ENCODE results near the gene CNPY4.

Gene CNPY4

DNA sequence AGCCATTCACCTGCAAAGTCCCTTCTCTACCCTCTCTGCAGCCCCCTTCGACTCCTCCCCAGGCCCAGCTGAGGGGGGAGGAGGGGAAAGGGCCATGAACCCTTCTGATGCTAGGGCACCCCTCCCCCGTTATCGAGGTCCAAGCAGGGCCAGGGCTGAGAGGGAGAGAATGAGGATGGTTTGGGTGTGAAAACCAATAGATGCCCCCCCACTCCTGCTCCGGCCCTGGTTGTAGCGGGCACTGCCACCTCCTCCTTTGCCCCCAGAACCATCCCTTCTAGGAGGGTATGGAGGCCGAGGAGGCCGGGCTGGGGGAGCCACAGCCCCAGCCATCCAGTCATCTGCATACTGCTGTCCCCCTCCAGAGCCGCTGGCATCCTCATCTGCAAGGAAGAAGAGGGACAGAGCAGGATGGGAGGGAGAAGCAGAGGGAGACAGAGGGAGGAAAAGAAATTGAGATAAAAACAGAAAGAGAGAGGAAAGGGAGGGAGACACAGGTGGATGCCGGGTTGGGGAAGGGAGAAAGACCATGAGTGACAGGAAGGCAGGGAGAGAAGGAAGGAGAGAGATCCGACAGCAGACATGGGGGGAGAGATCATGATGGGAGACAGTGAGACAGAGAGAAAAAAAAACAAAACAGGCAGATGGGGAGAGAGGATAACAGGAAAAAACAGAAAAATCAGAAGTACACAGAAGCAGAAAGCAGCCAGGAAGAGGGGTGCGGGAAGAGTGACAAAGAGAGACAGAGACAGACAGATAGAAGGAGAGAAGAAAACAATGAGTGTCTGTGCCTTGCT lies 50.9 kb downstream of the CNPY4 start:
- DNase-seq = no peak

DNA sequence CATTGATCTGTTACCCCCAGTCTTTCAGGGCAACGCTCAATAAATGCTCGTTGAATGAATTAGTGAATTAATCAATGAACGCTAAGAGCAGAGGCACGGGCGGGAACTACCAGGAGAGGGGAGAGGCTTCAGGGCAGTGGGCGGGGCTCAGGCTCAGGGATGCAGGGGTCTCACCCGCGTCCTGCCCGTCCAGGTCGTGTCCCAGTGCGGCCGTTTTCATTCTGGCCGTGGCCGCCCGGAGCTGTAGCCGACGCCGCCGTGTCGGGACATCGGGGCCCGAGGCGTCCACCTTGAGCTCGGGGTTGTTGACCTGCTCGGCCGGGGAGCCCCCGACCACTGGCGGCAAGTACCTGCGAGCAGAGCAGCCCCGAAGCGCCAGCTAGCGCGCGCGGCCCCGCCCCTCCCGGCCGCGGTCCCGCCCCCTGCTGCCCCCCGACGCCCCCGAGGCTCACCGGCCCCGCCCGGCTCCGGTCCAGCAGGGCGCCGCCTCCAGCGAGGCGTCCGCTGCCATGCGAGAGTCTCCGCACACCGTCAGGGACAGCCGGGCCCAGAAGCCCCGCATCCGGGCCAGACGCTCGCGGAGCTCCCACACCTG lies 51.8 kb downstream of the CNPY4 start:
- no peak for DNase-seq

DNA sequence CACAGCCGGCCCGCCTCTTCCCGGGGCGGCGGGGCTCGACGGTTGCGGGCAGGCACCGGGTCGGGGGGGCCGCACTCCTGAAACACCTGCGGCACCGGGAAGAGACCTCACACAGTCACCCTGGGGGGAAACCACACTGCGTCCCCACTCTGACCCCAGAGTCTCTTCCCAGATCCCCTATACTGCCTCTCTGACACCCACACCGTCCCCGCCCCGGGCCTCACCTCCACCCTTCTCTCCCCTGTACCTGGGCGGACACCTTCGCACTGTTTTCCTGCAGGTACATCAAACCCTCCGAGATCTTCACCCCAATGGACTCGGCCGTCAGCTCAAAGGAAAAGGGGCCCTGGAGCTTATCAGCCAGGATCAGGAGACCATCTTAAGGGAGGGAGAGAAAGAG lies 52.4 kb downstream of the CNPY4 start:
- no peak for DNase-seq

DNA sequence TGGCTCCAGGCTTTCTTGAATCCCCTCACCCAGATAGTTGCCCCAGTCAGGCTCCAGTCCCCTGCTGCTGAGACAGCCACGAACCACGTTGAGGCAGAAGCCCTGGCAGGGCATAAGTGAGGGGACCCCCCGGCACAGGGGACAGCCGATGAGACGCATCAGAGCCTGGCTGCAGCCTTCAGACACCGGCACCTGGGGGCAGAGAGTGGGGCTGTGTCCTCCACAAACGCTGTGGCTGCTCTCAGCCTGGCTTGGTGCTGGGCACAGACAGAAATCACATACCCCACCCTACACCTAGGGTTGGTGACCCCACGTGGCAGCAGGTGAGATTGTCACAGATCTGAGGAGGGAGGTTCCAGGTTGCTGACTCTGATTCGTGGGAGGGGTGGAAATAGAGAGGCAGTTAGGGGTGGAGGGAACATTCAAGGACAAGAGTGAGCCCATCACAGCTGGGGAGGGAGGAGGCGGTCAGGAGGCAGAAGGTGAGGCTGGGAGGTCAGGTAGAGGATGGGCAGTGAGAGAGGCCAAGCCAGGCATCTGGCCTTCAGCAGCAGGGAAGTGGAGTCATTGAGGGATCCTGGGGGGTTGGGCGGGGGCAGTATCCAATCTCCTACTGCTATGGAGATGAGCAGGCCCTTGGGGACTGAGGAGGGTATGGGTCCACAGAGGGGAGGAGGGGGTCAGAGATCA lies 54.5 kb downstream of the CNPY4 start:
- no peak for DNase-seq

DNA sequence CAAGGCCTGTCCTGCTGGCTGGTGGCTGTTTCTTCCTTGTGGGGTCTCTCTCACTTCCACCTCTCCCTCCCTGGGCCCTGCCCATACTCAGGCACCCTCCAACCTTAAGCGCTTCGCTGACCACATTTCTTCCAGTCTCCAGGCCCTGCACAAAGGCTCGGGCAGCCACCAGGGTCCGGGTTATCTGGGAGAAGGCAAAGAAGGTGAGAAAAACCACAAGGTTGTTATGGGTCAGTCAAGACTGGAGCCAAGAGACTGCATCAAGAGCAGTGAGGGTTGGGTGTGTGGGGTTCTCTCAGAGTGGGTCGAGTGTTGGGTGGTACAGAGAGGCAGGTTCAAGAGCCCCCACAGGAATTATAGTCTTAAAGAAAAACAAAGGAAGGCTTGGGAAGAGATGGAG lies 55.1 kb downstream of the CNPY4 start:
- DNase-seq = no peak
